Posterior vena cava (tissue), 2 donors: ENCODE measurements around the gene CEBPG. TPM values are rescaled to one million over a fixed set of nuclear protein-coding genes. Genes with fewer than 3 reads are reported as not detected.

ENCODE experiments used
- DNase-seq: peaks from one replicate; pipeline ENCODE4 v3.0.0-alpha.2; 2020; ENCODE audit warnings: low spot score
- intact Hi-C, 2 donors: fragments of 100-400 bp; cut with DNase I; formaldehyde crosslinking; loops; one replicate each; pipeline versions ENCODE4 v1.14.1 to v1.14.2; 2022 to 2023
- long read RNA-seq, 2 donors: library from polyadenylated mRNA; unstranded; transcript quantifications; one replicate each; pipeline ENCODE4 v2.0.0, GENCODE V29; 2020 to 2021
- total RNA-seq, 2 donors: library from RNA; stranded (reverse); fragmentation: NEBNext Ultra II Directional; extraction: Animal tissue kit (Norgen Biotek cat#: 25700); gene quantifications; one replicate each; pipeline ENCODE4 v1.2.1, GENCODE V29; 2021
- donor health status: DM: yes; HTN: yes; CAD: no.
- donor health status: DM: yes; HTN: yes; CAD: no.

The CEBPG gene
- 10 to 100 TPM; 29.1 to 41.3 TPM for total RNA-seq
- long read RNA-seq, donor 1, full-length matches to known transcripts = 20 of 22 reads
- long read RNA-seq, donor 1, partial matches to known transcripts = 0 of 22 reads
- long read RNA-seq, donor 1, other reads (novel, unspliced or antisense) = 2 of 22 reads
- long read RNA-seq, donor 2, full-length matches to known transcripts = 35 of 42 reads
- long read RNA-seq, donor 2, partial matches to known transcripts = 0 of 42 reads
- long read RNA-seq, donor 2, other reads (novel, unspliced or antisense) = 7 of 42 reads

GRCh38 chr19:33373453-33374235 lies at the start of gene CEBPG:
Gene CEBPG (plus strand): TSS chr19:33373709. CDS start chr19:33379240, 5,531 bp downstream.
- DNase-seq = peak; percentile 98
- intact Hi-C loops = loop anchor here (5.0 kb wide), 2 partner anchors 71 to 1204 kb away; partner anchors contain the start of gene CEBPA (in 1 of the 2)

GRCh38 chr19:33324628-33325027 lies 48.9 kb upstream of the CEBPG start:
- no peak for DNase-seq
- intact Hi-C loops = no loop called here

- DNase-seq = peak; percentile 88
- intact Hi-C loops = no loop called here
These were observed 47.6 kb upstream of the CEBPG start for GRCh38 chr19:33325920-33326319.

GRCh38 chr19:33329060-33329459 lies 44.4 kb upstream of the CEBPG start:
- intact Hi-C loops = no loop called here
- DNase-seq = no peak

- intact Hi-C loops = no loop called here
- DNase-seq = no peak
These were observed 43.8 kb upstream of the CEBPG start for GRCh38 chr19:33329736-33330135.

GRCh38 chr19:33332248-33332647 lies 41.3 kb upstream of the CEBPG start:
- intact Hi-C loops = no loop called here
- no peak for DNase-seq

GRCh38 chr19:33333151-33333550 lies 40.4 kb upstream of the CEBPG start:
- no peak for DNase-seq
- intact Hi-C loops = no loop called here

GRCh38 chr19:33333642-33334041 lies 39.9 kb upstream of the CEBPG start:
- intact Hi-C loops = no loop called here
- no peak for DNase-seq

GRCh38 chr19:33334271-33334670 lies 39.2 kb upstream of the CEBPG start:
- DNase-seq = no peak
- intact Hi-C loops = no loop called here

- no peak for DNase-seq
- intact Hi-C loops = no loop called here
These were observed 38.1 kb upstream of the CEBPG start for GRCh38 chr19:33335446-33335845.

GRCh38 chr19:33339016-33339984 lies 34.2 kb upstream of the CEBPG start:
- intact Hi-C loops = no loop called here
- DNase-seq = no peak

- intact Hi-C loops = no loop called here
- no peak for DNase-seq
These were observed 32.5 kb upstream of the CEBPG start for GRCh38 chr19:33340991-33341390.

GRCh38 chr19:33343301-33343700 lies 30.2 kb upstream of the CEBPG start:
- intact Hi-C loops = no loop called here
- DNase-seq = no peak

GRCh38 chr19:33343859-33344572 lies 29.5 kb upstream of the CEBPG start:
- intact Hi-C loops = no loop called here
- no peak for DNase-seq

- no peak for DNase-seq
- intact Hi-C loops = no loop called here
These were observed 29.0 kb upstream of the CEBPG start for GRCh38 chr19:33344573-33344925.

GRCh38 chr19:33345163-33345562 lies 28.3 kb upstream of the CEBPG start:
- no peak for DNase-seq
- intact Hi-C loops = no loop called here

GRCh38 chr19:33346665-33347064 lies 26.8 kb upstream of the CEBPG start:
- intact Hi-C loops = no loop called here
- DNase-seq = no peak

GRCh38 chr19:33347300-33347699 lies 26.2 kb upstream of the CEBPG start:
- intact Hi-C loops = no loop called here
- DNase-seq = no peak

- DNase-seq = no peak
- intact Hi-C loops = no loop called here
These were observed 25.1 kb upstream of the CEBPG start for GRCh38 chr19:33348301-33349010.
